ENCODE results near the gene PRR20G. TPM values are rescaled to one million over a fixed set of nuclear protein-coding genes. Genes with fewer than 3 reads are reported as not detected.

The PRR20G gene
- total RNA-seq: not detected in 2 replicates

DNA sequence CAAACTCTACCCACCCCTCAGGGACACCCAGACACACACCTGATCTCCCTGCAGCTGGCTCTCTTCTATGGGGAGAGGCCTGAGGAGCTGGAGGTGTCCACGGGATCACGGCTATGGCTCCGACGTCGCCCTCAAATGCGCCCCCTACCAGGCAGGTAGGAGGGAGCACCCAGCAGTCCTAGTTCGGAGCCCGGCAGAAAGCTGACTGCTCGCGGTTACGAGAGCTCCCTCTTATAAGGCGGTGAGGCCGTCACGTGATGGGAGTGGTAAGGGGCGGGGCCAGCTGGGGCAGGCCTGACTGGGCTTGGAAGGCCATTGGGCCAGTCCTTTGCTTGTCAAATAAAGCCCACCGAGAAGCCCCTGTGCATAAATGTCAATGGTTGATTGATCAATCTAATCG, at the start of gene PRR20G:
Gene PRR20G, minus strand, starts transcription at position 207 of the 400 bp plus-strand sequence. CDS start 681 bp downstream, outside the sequence.

Small RNA genes within 50 kb of the gene (small RNA-seq; reads per million reads assigned to genes)
- gene RNU6-1047P: not detected

Other genes with a start within 250 kb of the PRR20G start
- not detected in 2 replicates for gene PRR23E, start 94.9 kb downstream of the PRR20G start, total RNA-seq